K562 (cell line): Measurements from ENCODE around the gene TRANK1. TPM values are rescaled to one million over a fixed set of nuclear protein-coding genes. Genes with fewer than 3 reads are reported as not detected.

Experiments used
- DMBX1 ChIP-seq: fragments of 250-450 bp; sonication (Bioruptor Pico); IDR thresholded peaks from 2 replicates; pipeline ENCODE4 v1.8.0; 2022; ENCODE audit warnings: inconsistent platforms, mild to moderate bottlenecking, moderate library complexity, borderline replicate concordance
- IRF1 ChIP-seq: sonication (generic); formaldehyde crosslinking; IDR thresholded peaks from 2 replicates; pipeline ENCODE4 v1.8.0; 2022; ENCODE audit warnings: missing genetic modification reagents, mild to moderate bottlenecking, borderline replicate concordance
- JUND ChIP-seq, 2 experiments: IDR thresholded peaks; 2 replicates in 1 of 2; 3 replicates in 1 of 2; pipeline ENCODE4 v1.6.1; 2011; ENCODE audit warnings: borderline replicate concordance in 2 of 2, low read depth in 2 of 2, low read length in 2 of 2, improper control_type of control experiment in 1 of 2, missing biosample characterization in 1 of 2, missing genetic modification characterization in 1 of 2, missing genetic modification reagents in 1 of 2
- MAFK ChIP-seq: IDR thresholded peaks from 2 replicates; pipeline ENCODE4 v1.6.1; 2011; ENCODE audit warnings: low read length, improper control_type of control experiment
- MEF2A ChIP-seq: IDR thresholded peaks from 2 replicates; pipeline ENCODE4 v1.6.1; 2011; ENCODE audit warnings: low read depth, mild to moderate bottlenecking, low read length, moderate library complexity; ENCODE audit not compliant: control insufficient read depth
- NCOA2 ChIP-seq, 2 experiments: fragments of 450-650 bp; IDR thresholded peaks; 2 replicates each; pipeline ENCODE4 v1.6.1; 2018; ENCODE audit warnings: mild to moderate bottlenecking in 2 of 2, moderate library complexity in 1 of 2; ENCODE audit not compliant: partially characterized antibody in 2 of 2
- NFIC ChIP-seq: fragments of 450-650 bp; IDR thresholded peaks from 2 replicates; pipeline ENCODE4 v1.6.1; 2017; ENCODE audit warnings: mild to moderate bottlenecking, inconsistent platforms
- NR4A1 ChIP-seq, 2 experiments: fragments of 250-450 bp in 1 of 2; fragments of 450-650 bp in 1 of 2; sonication (Bioruptor Pico) in 1 of 2; IDR thresholded peaks; 2 replicates each; pipeline versions ENCODE4 v1.4.0 to v1.6.1; 2016 to 2020; ENCODE audit warnings: mild to moderate bottlenecking in 2 of 2, missing compliant biosample characterization in 1 of 2, missing genetic modification characterization in 1 of 2, moderate library complexity in 1 of 2
- PATZ1 ChIP-seq: fragments of 250-450 bp; sonication (Bioruptor Pico); IDR thresholded peaks from 2 replicates; pipeline ENCODE4 v1.5.0; 2020; ENCODE audit warnings: mild to moderate bottlenecking, borderline replicate concordance
- PHF20 ChIP-seq: fragments of 450-650 bp; IDR thresholded peaks from 2 replicates; pipeline ENCODE4 v1.6.1; 2018; ENCODE audit not compliant: partially characterized antibody
- PML ChIP-seq: IDR thresholded peaks from 2 replicates; pipeline ENCODE4 v1.6.1; 2012; ENCODE audit warnings: low read length, inconsistent platforms
- PPARD ChIP-seq: fragments of 250-450 bp; sonication (Bioruptor Pico); IDR thresholded peaks from 2 replicates; pipeline ENCODE4 v1.8.0; 2022; ENCODE audit warnings: inconsistent platforms, mild to moderate bottlenecking, moderate library complexity
- SRSF9 ChIP-seq: fragments of 200-400 bp; formaldehyde crosslinking; IDR thresholded peaks from 2 replicates; pipeline ENCODE4 v1.6.1; 2017; ENCODE audit warnings: low read depth, low read length, borderline replicate concordance
- TAF1 ChIP-seq: IDR thresholded peaks from 2 replicates; pipeline ENCODE4 v1.6.1; 2011; ENCODE audit warnings: mild to moderate bottlenecking, low read length, moderate library complexity; ENCODE audit not compliant: insufficient read depth, control insufficient read depth, severe bottlenecking; ENCODE audit errors: extremely low read depth
- TEAD1 ChIP-seq, 2 experiments: fragments of 450-650 bp in 1 of 2; sonication (generic) in 1 of 2; formaldehyde crosslinking; IDR thresholded peaks; 2 replicates each; pipeline versions ENCODE4 v1.4.0 to v1.8.0; 2020 to 2022; ENCODE audit warnings: mild to moderate bottlenecking in 2 of 2, missing genetic modification reagents in 1 of 2
- XRCC5 ChIP-seq: fragments of 200-400 bp; formaldehyde crosslinking; IDR thresholded peaks from 2 replicates; pipeline ENCODE4 v1.6.1; 2017; ENCODE audit warnings: low read depth, mild to moderate bottlenecking, low read length
- ZBTB7A ChIP-seq: IDR thresholded peaks from 2 replicates; pipeline ENCODE4 v1.6.1; 2011; ENCODE audit warnings: low read depth, mild to moderate bottlenecking, low read length, moderate library complexity, borderline replicate concordance; ENCODE audit not compliant: control insufficient read depth
- ZNF395 ChIP-seq: fragments of 200-800 bp; sonication (Bioruptor generic); IDR thresholded peaks from 2 replicates; pipeline ENCODE4 v1.6.1; 2017; ENCODE audit warnings: missing genetic modification characterization, missing compliant biosample characterization
- polyA plus RNA-seq, 8 experiments: library from polyadenylated mRNA; depleted of rRNA in 4 of 8; stranded (reverse) in 5 of 8; unstranded in 3 of 8; fragments of >200 nt; fragmentation: Nextera tagmentation in 2 of 8; fragmentation: Illumina TruSeq in 1 of 8; extraction: Ambion mirVana in 2 of 8; extraction: Trizol in 1 of 8; gene quantifications; 2 replicates each; pipeline versions ENCODE4 v1.2.1 to v1.2.3, GENCODE V29; 2011 to 2014; ENCODE audit warnings: inconsistent platforms in 1 of 8, missing spikeins in 1 of 8
- total RNA-seq, 7 experiments: library from RNA; depleted of rRNA in 6 of 7; stranded (reverse); fragments of >200 nt in 6 of 7; fragmentation: Illumina TruSeq in 2 of 7; extraction: Trizol in 2 of 7; gene quantifications; 2 replicates each; pipeline versions ENCODE4 v1.2.1 to v1.2.3, GENCODE V29; 2011 to 2021; ENCODE audit warnings: low replicate concordance in 1 of 7

Gene TRANK1
- total and polyA plus RNA-seq, 9 of the 15 experiments (the other 6 are each of a cell fraction or from before 2014, with no cell fraction given) = 0.41 to 5.3 (median 2.1) TPM

- TF ChIP-seq PATZ1 (CRISPR knock-in tag) (no peak), MAFK (peak; percentile 60; the same call in 1 of the 2 replicates), MEF2A (peak; percentile 60; the same call in 1 of the 2 replicates), TEAD1 (CRISPR knock-in tag; IDR thresholded peaks at IDR 0.05) (peak in 1 of 2 experiments; percentile 84; a peak in 2 of 4 replicates), JUND (IDR thresholded peaks at IDR 0.05; ENCODE audit: borderline replicate concordance, low read depth, low read length) (peak; percentile 100), JUND (tag; IDR thresholded peaks at IDR 0.05; ENCODE audit: borderline replicate concordance, low read depth, low read length) (peak; percentile 100), SRSF9 (no peak), PPARD (CRISPR knock-in tag) (no peak), TAF1 (peak; percentile 52), DMBX1 (peak; percentile 82; the same call in 1 of the 2 replicates), PHF20 (no peak), NFIC (peak; percentile 94), NCOA2 (IDR thresholded peaks at IDR 0.05; ENCODE audit: partially characterized antibody in 2 of 2) (peak; percentile 88 to 89), NR4A1 (CRISPR knock-in tag; IDR thresholded peaks at IDR 0.05) (no peak), NR4A1 (tag; IDR thresholded peaks at IDR 0.05) (0 out of 2 replicates have a peak, but pooled peaks have one; percentile 35), ZBTB7A (no peak), IRF1 (CRISPR knock-in tag) (no peak), XRCC5 (no peak), ZNF395 (CRISPR knock-in tag) (peak; percentile 86), PML (peak; percentile 97)
Measured at GRCh38 chr3:36957862-36958686, 13.2 kb upstream of the TRANK1 start (continued).
